ENCODE data around the gene OR10H2.
"Not testable (repeated sequence)": the region's sequence is repeated elsewhere in the genome, so short reads cannot be mapped to it uniquely, and the experiment has no call there.

OR10H2 gene, protein sequence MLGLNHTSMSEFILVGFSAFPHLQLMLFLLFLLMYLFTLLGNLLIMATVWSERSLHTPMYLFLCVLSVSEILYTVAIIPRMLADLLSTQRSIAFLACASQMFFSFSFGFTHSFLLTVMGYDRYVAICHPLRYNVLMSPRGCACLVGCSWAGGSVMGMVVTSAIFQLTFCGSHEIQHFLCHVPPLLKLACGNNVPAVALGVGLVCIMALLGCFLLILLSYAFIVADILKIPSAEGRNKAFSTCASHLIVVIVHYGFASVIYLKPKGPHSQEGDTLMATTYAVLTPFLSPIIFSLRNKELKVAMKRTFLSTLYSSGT

DNA sequence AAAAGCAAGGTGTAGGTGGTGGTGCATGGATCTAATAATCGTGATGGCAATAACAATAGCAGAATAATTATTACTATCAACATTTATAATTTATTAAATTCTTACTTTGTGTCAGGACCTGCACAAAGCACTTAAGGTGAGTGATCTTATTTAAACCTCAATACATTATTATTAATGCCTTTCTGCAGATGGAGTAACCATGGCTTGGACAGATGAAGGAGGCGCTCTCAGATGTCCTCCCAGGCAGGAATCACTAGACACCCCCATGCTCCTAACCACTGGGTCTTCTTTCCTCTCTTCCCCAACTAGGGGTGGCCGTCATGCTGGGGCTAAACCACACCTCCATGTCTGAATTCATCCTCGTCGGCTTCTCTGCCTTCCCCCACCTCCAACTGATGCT is at the start of gene OR10H2:
Gene OR10H2 (plus strand): TSS at position 301 of the 400 bp plus-strand sequence. CDS start 20 bp downstream, at position 321.
- DNase-seq = no peak

DNA sequence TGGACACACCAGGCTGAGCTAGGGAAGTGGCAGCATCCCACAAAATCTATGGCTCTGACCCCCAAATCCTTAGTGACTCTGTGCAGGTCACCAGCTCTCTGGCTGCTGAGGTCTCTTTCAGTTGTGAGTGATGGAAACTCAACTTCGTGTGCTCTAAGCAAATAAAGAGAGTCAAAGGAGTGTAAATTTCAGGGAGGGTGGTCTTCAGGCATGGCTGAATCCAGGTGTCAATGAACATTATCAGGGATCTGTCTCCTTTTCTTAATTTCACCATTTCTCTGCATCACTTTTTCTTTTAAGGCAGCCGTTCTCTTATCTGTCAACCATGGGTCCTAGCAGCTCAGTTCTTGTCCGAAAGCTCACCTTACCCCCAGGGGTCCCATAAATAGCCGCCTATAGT is 48.7 kb upstream of the OR10H2 start:
- DNase-seq = no peak

DNA sequence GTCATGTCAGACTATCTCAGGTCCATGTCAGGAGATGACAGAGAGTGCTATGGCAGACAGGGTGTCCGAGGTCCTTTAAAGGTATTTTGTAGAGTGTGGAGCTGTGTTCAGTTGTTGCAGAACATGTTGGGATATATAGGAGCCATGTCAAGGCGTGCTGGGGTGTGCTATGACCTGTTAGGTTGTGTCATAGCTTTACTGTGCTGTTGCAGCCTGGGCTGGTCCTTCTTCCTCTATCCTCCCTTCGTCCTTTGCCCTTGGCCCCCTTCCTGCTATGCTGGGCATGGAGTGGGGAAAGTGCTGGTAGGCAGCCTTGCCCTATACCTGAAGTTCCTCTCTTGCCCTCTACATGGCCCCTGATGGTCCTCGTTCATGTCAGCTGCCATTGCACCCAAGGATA is 48.0 kb upstream of the OR10H2 start:
- not testable (repeated sequence) for DNase-seq

DNA sequence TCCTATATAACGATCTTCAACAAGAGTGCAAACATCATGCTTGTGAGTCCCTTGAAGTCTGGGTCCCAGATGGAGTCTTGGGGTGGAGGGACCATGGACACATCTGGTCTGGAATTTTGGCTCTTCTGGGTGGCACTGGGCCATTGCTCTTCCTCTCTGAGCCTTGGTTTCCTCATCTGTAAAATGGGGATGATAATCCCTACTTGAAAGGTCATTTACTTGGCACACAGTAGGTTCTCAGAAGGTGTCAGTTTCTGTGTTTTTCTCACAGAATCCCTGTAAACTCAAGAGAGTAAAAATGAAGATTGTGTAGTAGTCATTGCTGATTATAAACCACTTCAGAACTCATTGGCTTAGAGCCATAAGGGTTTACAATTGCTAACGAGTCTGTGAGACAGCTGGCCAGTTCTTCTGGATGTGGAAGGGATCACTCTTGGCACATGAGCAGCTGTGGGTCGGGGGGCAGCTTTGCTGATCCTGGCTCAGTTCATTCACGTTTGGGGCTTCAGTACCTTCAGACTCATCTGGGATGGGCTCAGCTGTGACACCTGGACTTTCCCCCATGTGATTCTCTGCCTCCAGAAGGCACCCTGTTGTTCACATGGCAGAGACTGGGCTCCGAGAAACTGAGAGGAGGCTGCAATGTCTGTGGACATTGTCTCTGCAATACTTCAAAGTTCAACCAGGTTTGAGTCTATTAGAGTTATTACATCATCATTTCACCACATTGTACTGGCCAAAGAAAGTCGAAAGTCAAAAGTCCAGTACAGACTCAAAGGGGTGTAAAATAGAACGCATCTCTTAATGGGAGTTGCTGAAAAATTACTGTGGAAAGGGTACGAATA is 47.1 kb upstream of the OR10H2 start:
- DNase-seq = no peak

DNA sequence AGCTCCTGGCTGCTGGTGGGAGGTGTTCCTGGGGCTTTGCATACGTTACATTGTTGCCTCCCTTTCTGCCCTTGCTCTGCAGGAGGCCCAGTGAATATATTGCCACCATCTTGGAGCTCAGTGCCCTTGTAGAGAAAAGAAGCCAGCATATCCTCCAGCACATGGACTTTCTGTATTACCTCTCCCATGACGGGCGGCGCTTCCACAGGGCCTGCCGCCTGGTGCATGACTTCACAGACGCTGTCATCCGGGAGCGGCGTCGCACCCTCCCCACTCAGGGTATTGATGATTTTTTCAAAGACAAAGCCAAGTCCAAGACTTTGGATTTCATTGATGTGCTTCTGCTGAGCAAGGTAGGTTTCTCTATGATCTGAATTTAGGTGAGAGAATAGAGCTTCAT is 44.4 kb upstream of the OR10H2 start:
- DNase-seq = no peak

DNA sequence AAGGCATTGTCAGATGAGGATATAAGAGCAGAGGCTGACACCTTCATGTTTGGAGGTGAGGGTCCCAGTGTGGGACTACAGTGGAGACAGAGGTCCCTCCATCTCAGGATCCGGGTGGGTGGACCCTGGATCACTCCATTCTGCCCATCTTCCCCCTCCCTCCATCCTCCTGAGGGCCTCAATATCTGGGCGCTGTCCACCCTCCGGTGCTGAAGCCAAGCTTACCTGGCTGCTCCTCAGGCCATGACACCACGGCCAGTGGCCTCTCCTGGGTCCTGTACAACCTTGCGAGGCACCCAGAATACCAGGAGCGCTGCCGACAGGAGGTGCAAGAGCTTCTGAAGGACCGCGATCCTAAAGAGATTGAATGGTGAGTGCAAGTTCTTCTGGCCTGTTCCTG is 43.0 kb upstream of the OR10H2 start:
- DNase-seq = no peak

GRCh38 chr19:15696654-15697194 is 31.1 kb upstream of the OR10H2 start:
- DNase-seq = no peak

DNA sequence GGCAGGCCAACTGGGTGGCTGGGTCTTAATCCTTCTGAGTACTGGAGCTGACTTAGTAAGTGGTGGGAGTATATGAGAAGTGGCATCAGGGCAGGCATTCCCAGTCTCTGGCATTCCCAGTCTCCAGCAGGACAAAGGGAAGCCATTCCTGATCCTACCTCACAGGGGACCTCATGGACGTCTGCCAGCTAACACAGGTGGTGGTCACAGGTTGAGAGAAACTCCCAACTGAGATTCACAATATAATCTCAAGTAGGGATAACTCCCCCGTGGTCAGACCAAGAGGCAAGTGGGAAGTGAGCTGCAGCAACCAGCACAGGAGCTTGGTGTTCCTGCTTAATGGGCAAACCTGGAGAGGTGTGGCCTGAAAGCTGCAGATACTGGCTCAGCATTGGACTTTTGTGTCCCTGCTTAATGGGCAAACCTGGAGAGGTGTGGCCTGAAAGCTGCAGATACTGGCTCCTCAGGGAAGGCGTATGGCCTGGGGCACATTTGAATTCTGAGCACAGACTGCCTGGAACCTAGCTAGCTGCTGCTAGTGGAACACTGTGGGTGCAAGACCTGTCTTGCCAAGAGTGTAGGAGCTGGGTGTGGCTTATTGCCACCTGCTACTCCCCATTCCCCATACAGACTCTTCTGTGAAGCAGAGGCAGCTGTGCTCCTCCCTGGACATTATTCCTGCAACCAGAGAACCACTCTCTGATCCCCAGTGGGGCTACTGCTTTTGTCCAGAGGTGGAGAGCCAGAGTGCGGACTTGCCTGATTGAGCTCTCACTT is 25.9 kb upstream of the OR10H2 start:
- DNase-seq = no peak

GRCh38 chr19:15702534-15702930 is 25.3 kb upstream of the OR10H2 start:
- peak; percentile 19 for DNase-seq

DNA sequence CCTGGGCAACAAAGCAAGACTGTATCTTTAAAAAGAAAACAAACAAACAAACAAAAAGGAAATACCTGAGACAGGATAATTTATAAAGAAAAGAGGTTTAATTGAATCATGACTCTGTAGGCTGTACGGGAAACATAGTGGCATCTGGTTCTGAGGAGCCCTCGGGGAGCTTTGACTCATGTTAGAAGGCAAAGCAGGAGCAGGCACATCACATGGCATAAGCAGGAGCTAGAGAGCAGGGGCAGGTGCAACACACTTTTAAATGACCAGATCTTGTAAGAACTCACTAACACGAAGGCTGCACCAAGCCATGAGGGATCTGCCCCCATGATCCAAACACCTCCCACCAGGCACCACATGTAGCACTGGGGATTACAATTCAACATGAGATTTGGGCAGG is 13.2 kb upstream of the OR10H2 start:
- no peak for DNase-seq

- DNase-seq = no peak
These were observed 12.2 kb upstream of the OR10H2 start for GRCh38 chr19:15715642-15716041.

DNA sequence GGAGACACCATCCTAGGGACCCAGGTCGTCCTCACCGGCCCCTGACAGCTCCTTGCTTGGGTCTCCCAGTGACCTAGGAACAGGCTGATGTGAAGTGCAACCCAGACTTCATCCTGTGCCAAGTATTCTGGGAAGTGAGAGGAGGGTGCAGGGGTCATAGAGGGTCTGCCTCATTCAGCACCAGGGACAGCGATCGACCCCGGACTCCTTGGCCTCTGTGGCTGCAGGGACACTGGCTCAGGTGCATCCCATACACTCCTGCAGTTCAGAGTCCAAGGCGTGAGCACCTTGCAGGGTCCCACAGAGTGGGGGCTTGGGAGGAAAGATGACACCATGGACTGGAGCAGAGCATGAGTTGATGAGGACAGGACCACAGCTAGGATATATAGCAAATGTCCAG is 10.0 kb upstream of the OR10H2 start:
- DNase-seq = no peak

DNA sequence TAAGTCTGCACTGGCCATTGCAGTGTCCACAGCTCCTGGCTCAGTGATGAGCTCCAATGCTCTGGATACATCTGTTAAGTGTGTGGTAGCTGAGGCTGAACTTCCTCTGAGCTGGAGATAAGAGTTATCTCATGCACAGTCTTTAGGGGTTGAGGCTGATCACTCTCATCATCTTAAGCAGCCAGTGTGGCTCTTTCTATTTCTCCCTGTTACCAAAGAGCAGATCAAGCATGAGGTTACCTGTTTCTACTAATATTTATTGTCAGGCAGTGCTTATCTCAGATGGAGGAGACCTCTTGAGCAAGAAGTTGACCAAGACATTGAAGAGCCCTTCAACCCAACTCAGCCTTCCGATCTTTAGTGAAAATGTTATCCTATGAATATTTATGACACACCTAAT is 6.6 kb upstream of the OR10H2 start:
- DNase-seq = no peak

DNA sequence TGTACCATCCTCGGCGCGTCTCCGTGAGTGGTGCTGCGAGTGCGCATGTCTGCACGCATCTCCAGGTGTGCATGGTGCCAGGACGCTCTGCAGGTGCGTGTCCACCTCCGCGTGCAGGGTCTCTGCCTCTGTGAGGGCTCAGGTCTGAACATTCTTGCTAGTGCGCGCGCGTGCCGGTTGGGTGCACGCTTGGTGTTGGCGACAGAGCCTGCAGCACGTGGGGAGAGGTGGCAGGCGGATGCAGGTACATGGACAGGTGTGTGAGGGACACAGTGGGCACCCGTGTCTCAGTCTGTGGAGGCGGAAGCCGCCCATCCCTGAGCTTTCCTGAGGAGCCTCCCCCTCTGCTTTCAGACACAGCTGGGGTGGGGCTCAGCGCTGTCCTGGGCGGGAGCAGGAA is 4.9 kb upstream of the OR10H2 start:
- DNase-seq = no peak

GRCh38 chr19:15730538-15730937 is 2.7 kb downstream of the OR10H2 start:
- no peak for DNase-seq

GRCh38 chr19:15732388-15732787 is 4.6 kb downstream of the OR10H2 start:
- no peak for DNase-seq

GRCh38 chr19:15733895-15734294 is 6.1 kb downstream of the OR10H2 start:
- no peak for DNase-seq

- DNase-seq = no peak
These were observed 9.9 kb downstream of the OR10H2 start, which contains the start of gene OR10H3 for GRCh38 chr19:15737722-15738121. Gene OR10H3 (plus strand): TSS chr19:15737985. CDS start chr19:15741393, 3,408 bp downstream.

- DNase-seq = no peak
These were observed 13.0 kb downstream of the OR10H2 start for GRCh38 chr19:15740785-15741184.

DNA sequence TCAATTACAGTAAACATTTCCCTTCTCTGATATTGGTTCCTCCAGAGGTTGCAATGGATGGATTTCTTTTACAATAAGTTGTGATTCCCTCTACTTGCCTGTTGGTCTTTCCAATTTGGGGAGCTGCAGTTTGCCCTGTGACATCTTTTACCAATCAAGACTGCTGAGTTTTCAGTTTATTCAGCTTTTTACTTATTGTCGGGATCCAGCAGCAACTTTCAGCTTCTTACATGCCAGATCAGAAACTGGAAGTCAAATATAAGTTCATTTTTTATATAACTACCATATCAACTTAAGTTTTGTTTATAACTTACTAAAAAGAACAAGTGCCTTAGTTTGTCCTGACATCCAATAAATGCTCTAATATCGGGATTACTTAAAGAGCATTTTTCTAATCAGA is 20.4 kb downstream of the OR10H2 start:
- no peak for DNase-seq

- DNase-seq = no peak
These were observed 30.6 kb downstream of the OR10H2 start for GRCh38 chr19:15758379-15758778.

- no peak for DNase-seq
These were observed 32.2 kb downstream of the OR10H2 start for GRCh38 chr19:15759962-15760565.

GRCh38 chr19:15769586-15769985 is 41.8 kb downstream of the OR10H2 start:
- no peak for DNase-seq

Measured in activated CD4-positive, alpha-beta T cell treated with anti-CD3 and anti-CD28 coated beads, Interleukin-10, Interleukin-2, amounts not matched to agents 100 ng/mL and 50 ng/mL, durations not matched to agents 16 hours and 8 hours (primary cell).